ENCODE data around the gene PPP1R12B.
A peak's percentile ranks its signal among the peaks of the same experiment; 100 is the strongest.

PPP1R12B gene

GRCh38 chr1:202568410-202568809 is 219.9 kb downstream of the PPP1R12B start:
- no peak for DNase-seq (ENCODE audit: low spot score)
- no peak for TF ChIP-seq CTCF (IDR thresholded peaks at IDR 0.05; ENCODE audit: extremely low read depth, insufficient read depth, missing control alignments)
- in situ Hi-C loops (cut with MboI; ENCODE audit: low pct_unique_long_range_greater_than_20kb, low sequenced_read_pairs, unreplicated experiment): no loop called here

- no peak for DNase-seq (ENCODE audit: low spot score)
- in situ Hi-C loops (cut with MboI; ENCODE audit: low pct_unique_long_range_greater_than_20kb, low sequenced_read_pairs, unreplicated experiment): no loop called here
- TF ChIP-seq CTCF (IDR thresholded peaks at IDR 0.05; ENCODE audit: extremely low read depth, insufficient read depth, missing control alignments): no peak
These were observed 220.3 kb downstream of the PPP1R12B start for GRCh38 chr1:202568826-202569225.

GRCh38 chr1:202569393-202570322 is 221.2 kb downstream of the PPP1R12B start:
- in situ Hi-C loops (cut with MboI; ENCODE audit: low pct_unique_long_range_greater_than_20kb, low sequenced_read_pairs, unreplicated experiment): loop anchor here (10.0 kb wide), 1 partner anchor 105 kb away; no protein-coding TSS in a partner anchor
- TF ChIP-seq CTCF (IDR thresholded peaks at IDR 0.05; ENCODE audit: extremely low read depth, insufficient read depth, missing control alignments): no peak
- DNase-seq (ENCODE audit: low spot score): no peak

- in situ Hi-C loops (cut with MboI; ENCODE audit: low pct_unique_long_range_greater_than_20kb, low sequenced_read_pairs, unreplicated experiment): loop anchor here (10.0 kb wide), 1 partner anchor 107 kb away; no protein-coding TSS in a partner anchor
- peak; percentile 47 for DNase-seq (ENCODE audit: low spot score)
- peak; percentile 80 for TF ChIP-seq CTCF (IDR thresholded peaks at IDR 0.05; ENCODE audit: extremely low read depth, insufficient read depth, missing control alignments)
These were observed 223.3 kb downstream of the PPP1R12B start for GRCh38 chr1:202571719-202572339.

- DNase-seq (ENCODE audit: low spot score): no peak
- in situ Hi-C loops (cut with MboI; ENCODE audit: low pct_unique_long_range_greater_than_20kb, low sequenced_read_pairs, unreplicated experiment): loop anchor here (10.0 kb wide), 1 partner anchor 108 kb away; no protein-coding TSS in a partner anchor
- no peak for TF ChIP-seq CTCF (IDR thresholded peaks at IDR 0.05; ENCODE audit: extremely low read depth, insufficient read depth, missing control alignments)
These were observed 224.4 kb downstream of the PPP1R12B start for GRCh38 chr1:202572867-202573266.

GRCh38 chr1:202575918-202576653 is 227.6 kb downstream of the PPP1R12B start:
- TF ChIP-seq CTCF (IDR thresholded peaks at IDR 0.05; ENCODE audit: extremely low read depth, insufficient read depth, missing control alignments): no peak
- no peak for DNase-seq (ENCODE audit: low spot score)
- in situ Hi-C loops (cut with MboI; ENCODE audit: low pct_unique_long_range_greater_than_20kb, low sequenced_read_pairs, unreplicated experiment): loop anchor here (10.0 kb wide), 1 partner anchor 111 kb away; no protein-coding TSS in a partner anchor

All from GM13977 (cell line).